NOMO-1 treated with dmso at 0.1 percent for 144 hours (cell line): ENCODE results near the gene FFAR3.

Experiments
- DNase-seq: peaks from one replicate; lab custom pipeline; 2025; ENCODE audit not compliant: unreplicated experiment; lab: John Stamatoyannopoulos, UW

The FFAR3 gene

DNA sequence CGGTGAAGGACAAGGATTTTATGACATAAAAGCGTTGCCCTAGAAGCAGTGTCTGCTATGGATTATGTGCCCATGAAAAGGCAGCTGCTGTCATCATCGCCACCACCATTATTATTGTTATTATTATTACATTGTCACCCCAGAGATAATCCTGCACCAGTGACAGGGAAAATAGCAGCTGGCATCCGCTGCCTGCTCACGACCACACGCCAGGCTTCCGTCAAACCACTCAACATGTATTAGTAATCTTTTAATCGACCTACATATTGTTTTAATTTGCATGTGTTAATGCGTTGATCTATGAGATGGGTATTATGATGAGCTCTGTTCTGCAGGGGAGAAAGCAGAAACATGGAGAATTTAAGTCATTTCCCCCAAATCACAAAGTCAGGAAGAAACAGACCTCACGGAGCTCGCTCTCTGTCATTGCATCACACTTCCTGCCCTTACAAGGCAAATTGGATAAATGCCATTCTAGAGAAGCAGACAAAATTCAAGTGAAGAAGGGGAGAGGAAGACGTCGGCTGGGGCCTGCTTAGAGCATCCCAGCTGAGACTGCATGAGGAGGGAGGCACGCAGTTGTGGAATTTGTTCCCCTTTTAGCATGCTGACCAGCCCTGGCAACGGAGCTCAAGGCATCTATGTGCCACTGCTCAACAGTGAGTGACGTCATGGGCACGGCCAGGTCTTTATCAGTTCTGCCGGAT lies at the start of gene FFAR3:
FFAR3 (plus strand) TSS at position 594 of the 707 bp plus-strand sequence. CDS start 431 bp downstream, outside the sequence.
- DNase-seq, result peak; percentile 80

DNA sequence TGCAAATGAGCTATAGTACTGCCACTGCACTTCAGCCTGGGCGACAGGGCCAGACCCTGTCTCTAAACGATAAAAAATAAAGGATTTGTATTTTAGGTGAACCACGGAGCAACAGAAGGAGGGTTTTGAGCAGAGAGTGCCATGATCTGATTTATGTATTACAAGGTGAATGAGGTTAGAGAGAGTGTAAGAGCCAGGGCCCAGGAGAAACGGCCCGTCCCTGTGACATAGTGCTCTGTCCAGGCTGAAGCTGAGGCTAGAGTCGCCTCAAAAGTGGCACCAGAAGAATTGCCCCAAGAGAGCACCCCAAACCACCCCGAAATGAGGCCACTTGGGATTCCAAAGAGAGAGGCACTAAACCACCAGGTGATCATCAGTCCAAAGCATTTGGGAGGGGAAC lies 49.4 kb upstream of the FFAR3 start:
- DNase-seq, result no peak

- no peak for DNase-seq
Observed at GRCh38 chr19:35309481-35310279, 48.6 kb upstream of the FFAR3 start.

GRCh38 chr19:35310331-35310730 lies 47.9 kb upstream of the FFAR3 start:
- DNase-seq, result no peak

- no peak for DNase-seq
Observed at GRCh38 chr19:35310811-35311465, 47.3 kb upstream of the FFAR3 start.

- no peak for DNase-seq
Observed at GRCh38 chr19:35311901-35312665, 46.2 kb upstream of the FFAR3 start.

DNA sequence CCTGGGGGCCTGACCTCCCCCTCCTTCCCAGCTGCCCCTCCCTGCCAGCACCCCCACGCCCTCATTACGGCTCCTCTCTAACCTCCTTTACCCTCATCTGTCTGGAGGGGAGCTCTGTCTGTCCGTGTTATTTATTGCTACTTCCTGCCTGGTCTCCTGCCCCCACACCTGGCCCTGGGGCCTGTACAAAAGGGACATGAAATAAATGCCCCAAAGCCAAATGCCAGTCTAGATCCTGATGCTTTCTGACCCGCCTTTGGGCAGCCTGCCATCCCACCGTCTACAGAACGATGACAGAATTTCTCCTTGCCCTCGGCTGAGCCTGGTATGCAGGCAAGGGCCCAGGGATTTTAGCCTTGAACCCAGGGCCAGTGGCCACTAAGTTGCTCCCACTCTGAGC lies 44.7 kb upstream of the FFAR3 start:
- no peak for DNase-seq

GRCh38 chr19:35314031-35314430 lies 44.2 kb upstream of the FFAR3 start:
- no peak for DNase-seq

- DNase-seq, result no peak
Observed at GRCh38 chr19:35314858-35315470, 43.3 kb upstream of the FFAR3 start.

DNA sequence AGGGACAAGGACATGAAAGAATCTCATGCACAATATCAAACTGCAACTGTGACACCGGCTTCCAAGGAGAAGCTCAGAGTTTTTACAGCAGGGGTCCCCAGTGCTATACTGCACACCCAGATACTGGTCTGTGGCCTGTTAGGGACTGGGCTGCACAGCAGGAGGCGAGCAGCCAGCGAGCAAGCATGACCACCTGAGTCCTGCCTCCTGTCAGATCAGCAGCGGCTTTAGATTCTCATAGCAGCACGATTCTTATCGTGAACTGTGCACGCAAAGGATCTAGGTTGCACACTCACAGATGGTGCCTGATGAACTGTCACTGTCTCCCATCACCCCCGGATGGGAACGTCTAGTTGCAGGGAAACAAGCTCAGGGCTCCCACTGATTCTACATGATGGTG lies 42.4 kb upstream of the FFAR3 start:
- DNase-seq, result no peak

DNA sequence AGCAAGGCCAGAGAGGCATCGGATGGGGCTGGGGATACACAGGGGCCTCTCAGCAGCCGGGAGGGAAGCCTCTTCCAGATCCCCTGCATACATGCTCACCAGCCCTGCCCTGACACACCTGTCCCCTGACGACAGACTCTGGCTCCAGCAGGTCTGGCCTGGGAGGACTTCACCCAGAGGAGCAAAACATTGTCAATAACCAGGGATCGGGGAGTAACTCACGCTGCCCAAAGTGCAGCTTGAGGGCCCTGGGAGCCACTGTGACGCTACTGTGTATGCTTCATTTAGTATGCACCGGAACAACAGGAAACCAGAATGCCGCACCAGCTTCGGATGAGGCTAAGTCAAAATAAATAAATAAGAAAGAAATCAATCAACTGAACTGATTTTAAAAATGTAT lies 41.7 kb upstream of the FFAR3 start:
- no peak for DNase-seq

DNA sequence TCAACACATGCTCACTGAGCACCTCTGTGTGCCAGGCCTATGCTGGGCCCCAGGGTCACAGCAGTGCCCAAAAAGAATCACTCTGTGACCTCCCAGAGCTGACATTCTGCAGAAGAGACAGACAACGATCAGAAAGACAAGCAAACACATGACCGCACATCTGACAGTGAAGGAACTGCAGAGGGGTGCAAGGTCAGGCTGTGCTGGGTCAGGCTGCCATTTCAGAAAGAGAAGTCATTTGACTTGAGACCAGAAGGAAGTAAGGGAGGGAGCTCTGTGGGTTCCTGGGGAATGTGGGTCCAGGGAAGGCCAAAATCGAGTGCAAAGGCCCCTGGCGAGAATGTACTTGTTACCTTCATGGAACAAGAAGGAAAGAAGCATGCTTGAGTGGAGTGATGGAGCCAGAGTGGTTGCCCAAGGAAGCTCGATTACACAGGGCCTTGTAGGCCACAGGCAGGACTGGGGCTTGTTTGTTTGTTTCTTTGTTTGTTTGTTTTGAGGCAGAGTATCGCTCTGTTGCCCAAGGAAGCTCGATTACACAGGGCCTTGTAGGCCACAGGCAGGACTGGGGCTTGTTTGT lies 40.7 kb upstream of the FFAR3 start:
- no peak for DNase-seq

DNA sequence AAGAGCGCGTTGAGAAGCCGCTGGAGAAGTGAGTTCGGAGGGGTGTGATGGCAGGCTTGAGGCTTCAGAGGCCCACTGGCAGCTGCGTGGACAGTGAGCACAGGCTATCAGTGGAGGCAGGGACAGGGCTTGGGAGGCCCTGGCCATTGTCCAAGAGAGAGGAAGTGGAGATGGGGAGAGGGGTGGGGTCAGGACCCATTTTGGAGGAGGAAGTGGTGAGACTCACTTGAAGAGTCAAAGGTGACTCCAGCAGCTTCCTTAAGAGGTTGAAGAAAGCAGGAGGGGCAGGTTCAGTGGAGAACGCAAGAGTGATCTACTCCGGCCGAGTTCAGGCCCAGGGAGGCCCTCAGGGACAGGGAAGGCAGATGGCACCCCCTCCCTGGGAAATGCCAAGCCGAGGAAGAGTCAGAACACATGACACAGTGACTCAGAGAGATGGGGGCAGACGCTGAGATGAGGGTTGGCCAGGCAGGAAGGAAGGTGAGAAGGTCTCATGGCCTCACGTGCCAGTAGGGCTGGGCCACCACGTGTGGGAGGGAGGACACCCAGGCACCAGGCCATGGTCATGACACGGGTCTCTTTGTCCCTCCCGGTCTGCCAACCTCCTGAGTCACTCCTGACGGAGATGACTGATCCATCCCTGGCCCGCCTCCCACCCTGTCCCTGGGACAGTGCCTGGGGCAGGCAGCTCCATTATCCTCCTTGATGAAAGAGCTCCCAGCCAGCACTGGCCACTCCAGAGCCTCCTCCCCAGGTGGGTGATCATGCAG lies 39.4 kb upstream of the FFAR3 start:
- DNase-seq, result peak; percentile 54

- peak; percentile 71 for DNase-seq
Observed at GRCh38 chr19:35320065-35320713, 38.1 kb upstream of the FFAR3 start.

- no peak for DNase-seq
Observed at GRCh38 chr19:35321291-35321690, 37.0 kb upstream of the FFAR3 start.

DNA sequence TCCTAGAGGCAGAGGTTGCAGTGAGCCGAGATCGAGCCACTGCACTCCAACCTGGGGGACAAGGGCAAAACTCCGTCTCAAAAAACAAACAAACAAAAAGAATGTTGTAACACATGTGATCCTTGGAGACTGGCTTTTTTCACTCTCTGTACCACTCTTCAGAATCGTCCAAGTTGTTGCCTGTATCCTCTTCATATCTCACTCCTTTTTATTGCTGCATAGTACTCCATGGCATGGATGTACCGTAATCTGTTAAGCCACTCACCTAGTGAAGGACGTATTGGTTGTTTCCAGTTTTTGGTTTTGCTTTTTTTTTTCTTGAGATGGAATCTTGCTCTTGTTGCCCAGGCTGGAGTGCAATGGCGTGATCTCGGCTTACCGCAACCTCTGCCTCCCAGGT lies 36.2 kb upstream of the FFAR3 start:
- DNase-seq, result no peak

DNA sequence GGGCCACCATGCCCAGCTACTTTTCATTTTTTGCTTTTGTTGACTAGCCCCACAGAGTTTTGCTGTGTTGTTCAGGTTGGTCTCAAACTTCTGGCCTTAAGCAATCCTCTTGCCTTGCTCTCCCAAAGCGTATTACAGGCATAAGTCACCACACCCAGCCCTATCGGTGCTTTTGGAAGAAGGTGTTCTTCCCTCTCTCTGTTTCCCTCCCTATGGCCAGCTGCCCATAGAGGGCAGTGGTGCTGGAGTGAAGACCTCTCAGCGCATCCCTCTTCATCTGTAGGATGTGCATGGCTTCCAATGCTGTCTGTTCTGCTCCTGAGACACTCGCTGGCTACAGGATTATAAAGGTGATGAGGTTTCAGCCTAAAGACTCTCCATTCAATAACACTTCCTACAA lies 30.6 kb upstream of the FFAR3 start:
- DNase-seq, result no peak

DNA sequence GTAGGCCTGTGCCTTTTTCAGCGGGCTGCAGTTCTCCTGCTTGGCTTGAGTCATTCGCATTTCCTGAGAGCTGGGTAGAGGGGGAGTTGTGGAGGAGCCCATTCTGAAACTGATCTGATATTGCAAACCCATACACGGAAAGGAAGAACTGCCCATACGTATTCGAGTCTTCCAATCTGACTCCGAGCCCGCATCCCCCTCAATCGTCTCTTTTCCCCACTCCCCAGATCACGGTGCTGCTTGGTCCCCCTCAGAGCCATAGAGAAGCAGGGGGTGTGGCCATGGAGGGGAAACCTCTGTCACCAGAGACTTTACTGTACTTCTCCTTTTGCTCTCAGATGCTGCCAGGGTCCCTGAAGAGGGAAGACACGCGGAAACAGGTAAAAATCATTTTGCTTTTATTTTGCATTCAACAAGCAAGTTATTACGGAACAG lies 29.4 kb upstream of the FFAR3 start, which contains the start of gene CD22:
CD22 (plus strand) TSS at position 337 of the 435 bp plus-strand sequence. CDS start 2,854 bp downstream, outside the sequence.
- DNase-seq, result peak; percentile 41

DNA sequence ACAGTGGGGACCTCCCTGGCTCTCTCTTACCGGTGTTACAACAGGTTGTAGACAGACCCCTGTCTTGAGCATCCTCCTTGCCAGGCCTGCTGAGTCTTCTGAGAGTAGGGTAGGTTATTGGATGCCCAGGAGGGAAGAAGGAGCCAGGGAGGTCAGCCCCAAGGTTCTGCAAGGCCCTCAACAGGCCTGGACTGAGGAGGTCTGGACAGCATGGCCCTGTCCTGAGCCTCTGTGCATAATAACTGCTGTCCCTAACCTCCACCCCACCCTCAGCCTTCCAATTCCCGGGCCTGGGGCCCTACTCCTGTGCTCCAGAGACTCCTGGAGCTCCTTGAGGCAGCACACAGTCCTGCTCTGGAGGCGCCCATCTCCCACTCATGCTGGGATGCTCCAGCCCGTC lies 28.9 kb upstream of the FFAR3 start:
- DNase-seq, result no peak
